COLO668 (cell line): ENCODE results near the gene WDFY4.

Source experiments
- DNase-seq: peaks from one replicate; lab custom pipeline; 2025; ENCODE audit not compliant: unreplicated experiment; lab: John Stamatoyannopoulos, UW

WDFY4 gene

DNA sequence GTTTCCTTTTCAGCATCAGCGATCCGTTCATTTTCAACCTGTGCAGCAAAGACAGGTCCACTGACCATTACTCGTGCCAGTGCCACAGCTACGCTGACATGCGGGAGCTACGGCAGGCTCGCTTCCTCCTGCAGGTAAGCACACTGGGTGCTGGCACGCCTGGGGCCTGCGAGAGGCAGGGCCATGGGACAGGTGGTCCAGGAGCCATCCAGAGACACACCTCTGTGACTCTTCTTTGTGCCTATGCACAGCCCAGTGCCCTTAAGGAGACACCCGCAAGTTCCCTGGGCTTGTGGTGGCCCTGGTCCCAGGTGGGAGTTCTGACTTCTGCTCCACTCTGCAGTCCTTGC lies 212.7 kb downstream of the WDFY4 start:
- DNase-seq, result no peak

DNA sequence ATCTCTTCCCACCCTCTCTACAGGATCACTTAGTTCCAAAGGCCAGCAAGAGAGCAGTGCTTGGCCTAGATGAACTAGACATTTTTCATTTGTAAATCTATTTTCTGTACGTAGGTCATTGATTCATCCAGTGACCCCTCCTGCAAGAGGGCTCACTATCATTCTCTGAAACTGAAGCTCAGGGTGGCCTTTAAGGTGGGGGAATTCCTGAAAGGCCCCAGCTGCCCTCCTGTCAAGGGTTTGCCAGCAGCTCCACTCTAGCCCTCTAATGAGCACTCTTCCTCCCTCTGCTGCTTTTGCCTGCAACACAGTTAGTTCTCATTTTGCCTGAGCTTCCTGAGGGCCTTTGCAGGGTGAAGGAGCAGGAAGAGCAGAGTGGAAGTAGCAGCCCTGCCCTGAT lies 213.8 kb downstream of the WDFY4 start:
- no peak for DNase-seq

DNA sequence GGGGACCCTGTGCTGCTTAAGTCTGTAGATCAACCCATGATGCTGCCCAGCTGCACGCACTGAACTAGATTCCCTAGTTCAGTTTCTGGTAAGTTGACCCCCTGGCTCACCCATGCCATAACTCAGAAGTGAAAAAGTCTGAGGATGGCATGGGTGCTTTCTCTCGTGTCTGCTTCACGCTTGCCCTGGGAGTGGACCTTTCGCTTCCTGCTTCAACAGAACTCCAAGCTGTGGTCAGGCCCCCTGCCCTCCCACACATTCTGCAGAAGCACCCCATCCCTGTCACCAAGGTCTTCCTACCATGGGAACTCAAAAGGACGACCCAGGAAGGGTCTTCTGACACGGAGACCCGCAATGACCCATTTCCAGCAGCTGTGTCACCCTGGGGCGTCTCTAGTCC lies 215.1 kb downstream of the WDFY4 start:
- no peak for DNase-seq

DNA sequence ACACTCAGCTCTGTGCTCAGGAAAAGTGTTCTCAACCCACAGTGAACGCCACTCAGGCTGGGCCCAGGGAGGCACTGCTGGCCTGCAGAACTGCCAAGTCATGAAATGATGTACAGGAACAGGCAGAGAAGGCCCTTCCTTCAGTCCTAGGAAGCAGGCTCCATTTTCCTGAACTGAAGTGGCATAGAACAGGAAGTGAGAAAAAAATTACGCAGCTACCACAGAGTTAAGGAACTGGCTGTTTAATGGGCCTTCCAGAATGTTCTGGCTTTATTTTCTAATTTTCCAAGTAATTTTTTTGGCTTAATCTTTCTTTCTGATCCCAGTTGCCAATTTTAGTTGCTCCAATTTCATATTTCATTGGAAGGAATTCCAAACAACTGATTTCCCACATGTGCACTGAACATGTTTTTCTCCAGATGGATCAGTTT lies 215.7 kb downstream of the WDFY4 start:
- DNase-seq, result no peak

DNA sequence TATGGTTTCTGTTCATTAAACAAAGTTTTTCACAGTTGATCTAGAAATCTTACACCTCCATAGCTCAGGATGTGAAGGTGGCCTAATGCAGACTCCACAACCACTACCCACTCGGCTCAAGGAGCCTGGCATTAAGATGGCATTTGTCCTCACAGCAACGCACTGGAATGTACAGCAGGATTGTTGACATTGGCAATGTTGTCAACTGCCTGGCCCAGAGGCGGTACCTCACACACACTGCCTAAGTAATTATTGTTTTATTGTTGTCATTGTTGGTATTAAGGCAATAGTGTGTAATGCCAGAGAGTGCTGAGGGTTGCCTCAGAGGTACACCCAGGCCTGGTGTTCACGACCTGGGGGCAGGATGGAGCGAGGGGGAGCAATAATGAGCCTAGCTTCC lies 216.6 kb downstream of the WDFY4 start:
- DNase-seq, result no peak

DNA sequence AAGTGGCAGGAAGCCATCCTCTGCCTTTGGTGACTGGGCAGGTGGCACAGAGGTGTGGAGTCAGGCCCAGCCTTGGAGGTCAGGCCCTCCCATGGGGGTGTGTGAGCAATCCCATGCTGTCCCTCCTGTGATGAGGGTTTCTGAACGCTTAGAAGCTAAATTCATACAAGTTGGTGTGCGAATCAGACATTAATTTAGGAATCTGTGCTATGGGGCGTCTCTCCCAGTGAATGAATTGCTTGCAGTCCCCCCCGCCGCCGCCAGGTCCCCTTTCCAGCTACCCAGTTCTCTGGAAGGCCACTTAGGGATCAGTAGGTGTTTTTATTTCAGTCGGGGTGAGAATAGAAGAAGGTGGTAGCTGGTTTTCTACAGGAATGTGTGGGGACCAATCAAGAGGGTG lies 217.4 kb downstream of the WDFY4 start:
- no peak for DNase-seq

DNA sequence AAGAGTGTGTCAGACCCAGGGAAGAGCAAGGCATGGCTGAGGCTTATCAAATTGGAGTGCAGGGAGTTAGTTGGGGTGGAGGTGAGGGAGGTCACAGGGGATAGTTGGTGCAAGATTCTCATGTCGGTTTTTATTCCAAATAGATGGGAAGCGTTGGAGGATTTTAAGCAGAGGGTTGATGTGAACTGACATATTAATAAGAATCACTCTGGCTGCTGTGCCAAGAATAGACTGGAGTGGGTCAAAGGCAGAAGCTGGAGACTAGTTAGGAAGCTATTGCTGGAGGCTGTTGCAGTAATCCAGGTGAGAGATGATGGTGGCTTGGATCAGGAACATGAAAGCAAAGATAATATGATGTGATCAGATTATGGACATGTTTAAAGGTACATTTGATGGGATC lies 218.5 kb downstream of the WDFY4 start:
- no peak for DNase-seq

DNA sequence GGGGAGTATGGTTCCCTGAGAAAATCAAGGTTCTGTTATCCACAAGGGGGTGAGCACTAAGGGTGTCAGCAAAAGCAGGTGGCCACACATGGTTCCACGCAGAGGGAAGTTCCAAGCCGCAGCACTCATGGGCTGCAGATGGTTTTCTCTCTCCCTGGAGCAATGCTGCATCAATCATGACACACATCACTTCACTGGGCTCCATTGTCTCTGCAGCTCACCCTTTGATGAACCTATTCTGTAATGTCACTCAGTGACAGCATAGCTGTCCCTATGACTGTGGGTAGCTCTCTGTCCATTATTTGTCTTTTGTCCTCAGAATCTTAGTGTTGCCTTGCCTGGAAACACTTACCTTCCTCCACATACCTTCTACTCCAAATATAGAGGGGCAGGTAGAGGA lies 220.2 kb downstream of the WDFY4 start:
- no peak for DNase-seq

DNA sequence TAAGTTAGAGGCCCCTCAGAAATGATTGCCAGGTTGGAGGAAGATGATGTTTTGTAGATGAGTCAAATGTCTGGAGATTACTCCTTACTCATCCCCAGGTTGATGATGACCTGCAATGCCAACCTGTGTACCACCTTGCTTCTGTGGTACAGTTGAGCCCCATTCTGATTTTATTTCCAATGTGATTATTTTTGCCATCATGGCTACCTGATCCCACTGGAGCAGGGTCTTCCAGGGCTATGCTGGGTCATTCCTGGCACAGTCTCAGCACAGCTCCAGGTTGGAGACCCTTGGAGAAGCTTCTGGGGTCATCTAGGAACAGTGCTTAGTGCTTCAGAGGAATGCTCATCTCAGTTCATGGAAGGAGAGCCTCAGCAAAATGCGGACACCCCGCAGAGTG lies 220.6 kb downstream of the WDFY4 start:
- DNase-seq, result no peak

DNA sequence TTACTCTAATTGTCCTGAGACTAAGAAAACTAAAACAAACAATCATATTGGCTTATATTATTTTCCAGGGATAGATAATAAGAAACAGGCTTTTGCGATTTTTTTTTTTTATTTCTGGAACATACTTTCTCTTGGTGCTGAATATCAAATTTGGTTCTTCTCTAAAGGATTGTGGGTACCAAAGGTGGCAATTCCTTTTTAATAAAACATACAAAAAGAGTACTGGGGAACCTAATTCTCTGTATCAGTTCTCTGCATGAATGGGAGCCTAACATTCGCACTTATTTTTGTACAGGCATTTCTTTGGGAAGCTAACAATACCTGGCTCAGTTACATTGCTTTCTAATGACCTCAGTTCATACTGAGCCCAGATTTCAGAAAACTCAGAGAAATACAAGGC lies 222.2 kb downstream of the WDFY4 start:
- no peak for DNase-seq

DNA sequence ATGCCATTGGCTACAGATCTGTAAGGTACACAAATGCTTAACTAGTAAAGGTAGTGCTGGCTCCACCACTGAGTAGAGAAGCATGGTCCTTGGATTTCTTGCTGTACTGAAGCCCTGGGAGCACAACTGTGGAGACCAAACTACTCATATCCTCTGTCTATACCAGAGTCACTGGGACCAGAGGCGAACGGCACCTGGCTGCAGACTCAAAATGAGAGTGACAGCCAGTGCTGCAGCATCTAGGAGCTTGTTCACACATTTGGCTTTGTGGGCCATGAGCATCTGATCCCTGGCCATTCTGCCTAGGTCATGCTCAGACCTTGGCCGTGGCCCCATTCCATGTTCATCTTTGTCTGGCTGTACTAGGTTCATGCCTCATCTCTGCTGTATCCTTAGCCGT lies 223.1 kb downstream of the WDFY4 start:
- DNase-seq, result no peak

DNA sequence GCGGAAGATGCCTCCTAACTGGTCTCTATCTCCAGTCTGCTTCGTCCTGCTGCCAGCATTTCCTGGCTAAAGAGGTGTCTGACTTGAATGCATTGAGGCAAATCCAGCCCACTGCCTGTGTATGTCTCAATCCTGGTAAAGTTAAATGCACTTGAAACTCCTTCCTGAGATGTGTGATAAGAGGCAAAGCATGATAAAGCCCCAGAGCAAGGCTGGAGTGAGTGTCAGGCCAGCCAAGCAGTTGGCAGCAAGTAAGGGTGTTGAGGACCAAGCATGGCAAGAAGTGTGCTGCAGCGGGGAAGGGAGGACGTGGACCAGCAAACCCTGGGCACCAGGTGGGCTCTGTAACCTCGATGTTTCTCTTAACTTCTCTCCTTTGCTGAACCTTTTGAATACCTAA lies 225.9 kb downstream of the WDFY4 start:
- DNase-seq, result no peak

DNA sequence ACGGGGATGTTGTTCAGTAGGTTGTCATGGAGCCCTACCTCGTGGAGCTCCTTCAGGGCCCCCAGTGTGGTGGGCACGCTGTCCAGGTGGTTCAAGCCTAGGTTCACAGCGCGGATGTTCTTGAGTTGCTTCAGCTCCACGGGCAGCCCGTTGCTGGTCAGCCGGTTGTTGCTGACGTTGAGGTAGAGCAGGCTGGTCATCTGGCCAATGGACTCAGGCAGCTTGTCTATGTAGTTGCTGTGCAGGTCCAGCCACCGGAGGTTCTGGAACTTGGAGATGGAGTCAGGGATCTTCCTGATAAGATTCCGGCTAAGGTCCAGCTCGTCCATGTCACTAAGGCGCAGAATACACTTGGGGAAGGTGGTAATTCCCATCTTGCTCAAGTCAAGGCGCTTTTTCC lies 229.0 kb downstream of the WDFY4 start:
- DNase-seq, result no peak

DNA sequence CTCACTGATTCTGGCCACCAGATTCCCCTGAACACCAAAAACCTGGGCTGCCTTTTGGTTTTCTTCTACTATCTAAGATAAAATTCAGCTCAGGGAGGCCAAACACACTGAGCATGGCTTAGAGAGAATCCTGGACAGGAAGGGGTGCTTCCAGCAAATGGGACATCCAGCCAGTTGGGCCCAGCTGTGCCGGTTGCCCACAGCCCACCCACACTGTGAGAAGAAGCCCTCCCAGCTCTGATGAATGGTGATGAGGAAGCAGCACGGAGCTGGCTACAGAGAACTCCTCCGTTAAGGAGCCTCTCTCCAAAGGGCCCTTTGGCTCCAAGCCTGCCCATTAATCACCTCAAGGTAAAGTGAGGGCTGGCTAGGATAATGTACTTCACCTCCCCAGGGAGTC lies 239.1 kb downstream of the WDFY4 start:
- no peak for DNase-seq

DNA sequence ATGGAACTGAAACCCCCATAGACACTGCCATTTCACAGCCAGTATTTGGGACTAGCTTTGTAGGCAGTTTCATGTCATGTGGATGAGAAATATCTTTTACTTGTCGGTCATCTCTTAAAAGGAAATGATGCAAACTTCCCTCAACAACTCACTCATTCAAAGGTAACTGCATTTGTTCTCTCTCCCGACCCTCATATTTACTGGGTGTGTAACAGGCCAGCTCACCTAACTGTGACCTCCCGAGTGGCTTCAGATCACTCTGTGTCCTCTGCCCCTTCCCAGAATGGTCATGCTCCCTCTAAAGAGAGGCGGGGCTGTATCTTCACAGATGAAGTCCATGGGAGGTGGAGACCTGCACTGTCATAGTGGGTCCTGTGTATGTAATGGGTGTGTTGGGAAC lies 240.3 kb downstream of the WDFY4 start:
- no peak for DNase-seq

DNA sequence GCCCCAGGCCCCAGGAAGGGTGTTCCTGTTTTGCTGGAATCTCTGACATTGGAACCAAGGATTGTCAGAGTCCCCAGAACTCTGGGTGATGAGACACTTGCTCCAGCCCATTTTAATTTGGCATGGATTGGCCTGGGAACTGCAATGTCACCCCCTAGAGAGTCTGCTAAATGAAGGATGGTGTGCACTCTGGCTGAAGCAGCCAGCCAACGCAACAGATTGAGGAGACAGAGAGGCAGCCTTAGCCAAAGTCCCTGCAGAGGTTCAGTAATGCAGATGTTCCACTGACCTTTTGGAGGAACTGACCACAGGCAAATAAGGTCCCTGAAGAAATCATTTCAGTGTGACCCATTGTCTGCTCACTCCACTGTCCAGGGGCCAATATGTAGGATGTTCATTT lies 241.6 kb downstream of the WDFY4 start:
- no peak for DNase-seq

DNA sequence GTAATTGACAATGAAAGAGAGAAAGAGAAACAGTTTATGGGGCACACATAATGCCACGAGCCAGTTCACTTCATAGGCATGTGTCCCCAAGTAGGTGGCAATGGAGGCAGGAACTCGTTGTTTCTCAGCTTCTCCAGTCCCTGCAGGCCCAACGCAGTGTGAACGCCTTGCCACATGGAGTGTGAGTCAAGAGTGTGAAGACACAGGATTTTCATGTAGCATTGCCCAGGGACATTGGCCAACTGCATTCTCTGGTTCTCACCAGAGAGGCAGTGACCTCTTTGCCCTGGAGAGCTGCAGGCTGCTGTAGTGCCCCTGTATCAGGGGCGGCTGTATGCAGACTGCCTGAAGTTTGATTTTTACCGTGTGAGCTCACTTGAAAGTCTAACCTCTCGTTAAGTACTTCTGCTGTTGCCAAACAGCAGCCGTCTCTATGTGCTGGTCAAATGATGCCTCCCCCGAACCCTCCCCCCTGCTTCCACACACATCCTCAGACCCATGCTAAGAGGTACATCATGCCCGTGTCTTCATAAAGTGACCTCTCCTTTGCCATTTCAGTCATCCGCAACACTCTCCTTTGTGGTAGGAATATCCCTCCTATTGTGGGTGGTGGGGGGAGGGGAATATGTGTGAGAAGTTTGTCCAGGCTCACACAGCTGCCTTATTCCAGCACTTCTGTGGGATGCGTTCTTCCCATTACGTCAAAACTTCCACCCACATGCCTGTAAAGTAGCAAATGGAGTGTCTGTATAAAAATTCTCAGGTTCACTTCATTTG lies 242.3 kb downstream of the WDFY4 start:
- no peak for DNase-seq

DNA sequence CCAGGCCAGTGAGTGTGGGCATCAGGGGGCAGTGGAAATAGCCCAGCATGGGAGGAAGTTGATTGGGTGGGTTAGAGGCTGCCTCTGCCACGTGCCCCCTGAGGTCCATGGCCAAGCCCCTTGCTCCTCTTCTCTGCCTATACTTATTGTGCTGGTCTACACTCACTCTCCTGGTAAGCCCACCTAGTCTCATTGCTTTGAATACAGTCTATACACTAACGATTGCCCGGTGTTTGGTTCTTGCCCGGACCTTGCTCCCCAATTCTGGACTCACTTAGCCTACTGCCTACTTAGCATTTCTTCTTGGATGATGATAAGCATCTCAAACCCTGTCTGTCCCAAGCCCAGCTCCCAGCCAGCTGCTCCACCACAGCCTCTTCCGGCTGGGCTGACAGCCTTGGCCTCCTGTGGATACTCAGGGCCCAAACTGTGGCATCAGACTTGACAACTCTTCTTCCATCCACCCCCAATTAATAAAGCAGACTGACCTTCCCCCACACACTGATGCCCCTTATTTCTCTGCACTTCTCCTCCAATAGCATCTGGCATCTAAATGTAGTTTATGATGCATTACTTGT lies 244.8 kb downstream of the WDFY4 start:
- no peak for DNase-seq

DNA sequence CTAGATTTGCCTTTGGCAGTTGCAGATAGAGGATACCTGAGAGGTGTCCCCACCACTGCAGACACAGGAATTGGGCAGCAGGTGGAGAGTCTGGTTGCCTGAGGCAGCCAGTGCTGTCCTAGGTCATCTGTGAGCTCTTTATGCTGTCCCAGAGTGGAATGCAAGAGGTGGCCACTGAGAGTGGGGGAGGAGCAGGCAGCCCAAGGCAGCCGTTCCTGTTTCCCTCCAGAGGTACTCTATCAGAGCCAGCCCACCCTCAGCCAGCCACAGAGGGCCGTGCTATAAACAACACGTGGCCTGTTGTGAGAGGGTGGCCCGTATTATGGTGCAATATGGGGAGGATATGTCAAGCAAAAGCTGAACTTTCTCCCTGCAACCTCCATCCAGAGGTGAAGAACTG lies 246.5 kb downstream of the WDFY4 start:
- DNase-seq, result no peak

DNA sequence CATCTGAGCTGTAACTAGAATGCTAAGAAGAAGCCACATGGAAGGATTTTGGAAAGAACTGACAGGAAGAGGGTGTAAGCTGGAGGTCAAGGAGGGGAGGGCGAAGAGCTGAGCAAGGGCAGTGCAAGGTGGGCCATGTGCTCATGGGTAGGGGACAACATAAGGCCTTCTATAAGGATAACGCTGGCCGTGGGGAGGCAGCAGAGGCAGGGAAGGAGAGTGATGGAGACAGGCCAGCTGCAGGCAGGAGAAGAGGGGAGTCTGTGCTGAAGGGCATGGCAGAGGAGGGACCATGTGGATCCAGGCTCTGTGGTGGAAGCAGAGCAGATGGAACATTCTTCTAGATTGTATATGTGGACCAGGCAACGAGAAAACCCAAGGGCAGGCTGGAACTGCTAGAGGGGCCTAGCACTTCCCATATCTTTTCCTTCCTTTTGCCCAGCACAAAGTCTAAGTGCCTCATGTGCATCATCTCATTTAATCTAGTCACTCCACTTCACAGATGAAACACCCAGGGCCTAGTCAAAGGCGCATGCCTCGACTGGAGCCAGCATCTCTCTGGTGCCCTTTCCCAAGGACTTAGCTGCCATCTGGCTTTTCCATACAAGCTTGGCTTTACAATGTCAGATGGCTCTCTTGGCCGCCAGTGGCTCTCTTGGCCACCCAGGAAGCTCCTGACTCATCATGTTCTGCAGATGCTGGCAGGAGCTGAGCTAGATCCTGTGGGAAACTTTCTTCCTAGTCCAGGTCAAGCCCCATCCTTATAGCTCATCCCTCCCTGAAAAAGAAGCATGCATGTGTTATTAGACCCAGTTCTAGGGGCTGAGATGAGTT lies 248.4 kb downstream of the WDFY4 start:
- no peak for DNase-seq

DNA sequence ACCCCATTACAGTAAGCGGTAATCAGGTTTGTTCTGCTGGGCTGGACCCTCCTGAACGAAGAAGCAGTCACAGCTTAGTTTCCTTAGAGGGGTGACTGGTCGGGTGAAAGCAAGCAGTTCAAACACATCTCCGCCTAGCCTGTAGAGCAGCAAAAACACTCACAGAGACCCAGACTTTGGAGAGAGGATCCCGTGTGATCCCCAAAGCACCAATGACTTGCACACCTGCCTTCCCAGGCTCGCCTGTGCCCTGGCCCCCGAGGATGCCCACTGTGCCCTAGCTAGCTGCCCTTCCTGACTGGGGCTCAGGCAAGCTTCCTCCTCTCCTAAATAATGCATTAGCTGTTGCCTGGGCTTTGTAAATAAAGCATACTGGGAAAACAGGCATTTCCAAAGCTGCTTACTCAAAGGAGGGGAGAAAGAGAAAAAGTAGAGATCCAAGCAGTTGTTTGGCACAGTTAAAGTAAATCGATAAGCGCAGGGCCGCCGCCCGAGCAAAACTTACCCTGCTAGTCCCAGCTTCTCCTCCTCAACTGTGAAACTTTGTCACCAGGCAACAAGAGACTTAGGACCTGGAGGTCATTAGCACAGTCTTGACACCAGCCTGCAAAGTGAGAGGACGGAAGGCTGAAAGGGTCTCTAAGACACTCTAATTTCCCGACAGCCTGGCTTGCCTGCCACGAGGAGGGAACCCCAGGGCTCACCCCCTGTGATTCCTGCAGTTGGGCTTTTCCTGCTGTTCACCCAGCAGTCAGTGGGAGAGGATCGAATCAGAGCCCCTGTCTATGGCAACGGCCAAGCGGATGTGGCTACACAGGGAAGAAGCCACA lies 250.2 kb downstream of the WDFY4 start:
- DNase-seq, result no peak
